GM18517 (cell line): ENCODE results near the gene SEC61A1.

Experiments
- ATAC-seq: cut with Tn5 transposase; IDR thresholded peaks from one replicate; pipeline ENCODE4 v1.9.1; 2021; ENCODE audit warnings: mild to moderate bottlenecking, moderate library complexity; ENCODE audit not compliant: unreplicated experiment

SEC61A1 gene

GRCh38 chr3:128051837-128052594 lies at the start of gene SEC61A1:
SEC61A1 (plus strand) TSS chr3:128052437; CDS start chr3:128052553, 116 bp downstream.
- peak; percentile 84 for ATAC-seq

- ATAC-seq, result no peak
Observed at GRCh38 chr3:128004661-128005060, 47.6 kb upstream of the SEC61A1 start.

- ATAC-seq, result no peak
Observed at GRCh38 chr3:128006061-128007032, 45.9 kb upstream of the SEC61A1 start.

GRCh38 chr3:128007033-128007424 lies 45.2 kb upstream of the SEC61A1 start:
- ATAC-seq, result no peak

GRCh38 chr3:128009952-128010846 lies 42.0 kb upstream of the SEC61A1 start:
- no peak for ATAC-seq

GRCh38 chr3:128011140-128011539 lies 41.1 kb upstream of the SEC61A1 start:
- ATAC-seq, result no peak

- no peak for ATAC-seq
Observed at GRCh38 chr3:128012050-128012449, 40.2 kb upstream of the SEC61A1 start.

- no peak for ATAC-seq
Observed at GRCh38 chr3:128014548-128014947, 37.7 kb upstream of the SEC61A1 start.

- ATAC-seq, result no peak
Observed at GRCh38 chr3:128016502-128016901, 35.7 kb upstream of the SEC61A1 start.

- ATAC-seq, result no peak
Observed at GRCh38 chr3:128021768-128022372, 30.4 kb upstream of the SEC61A1 start.

GRCh38 chr3:128033102-128033501 lies 19.1 kb upstream of the SEC61A1 start:
- no peak for ATAC-seq

- ATAC-seq, result no peak
Observed at GRCh38 chr3:128036119-128036518, 16.1 kb upstream of the SEC61A1 start.

GRCh38 chr3:128040041-128040440 lies 12.2 kb upstream of the SEC61A1 start:
- no peak for ATAC-seq

GRCh38 chr3:128040660-128041059 lies 11.6 kb upstream of the SEC61A1 start:
- no peak for ATAC-seq

- ATAC-seq, result no peak
Observed at GRCh38 chr3:128041344-128041743, 10.9 kb upstream of the SEC61A1 start.

GRCh38 chr3:128050597-128050996 lies 1.6 kb upstream of the SEC61A1 start:
- ATAC-seq, result no peak

- no peak for ATAC-seq
Observed at GRCh38 chr3:128051459-128051836, 789 bp upstream of the SEC61A1 start.

GRCh38 chr3:128052595-128053351 lies 536 bp downstream of the SEC61A1 start:
- no peak for ATAC-seq

GRCh38 chr3:128053614-128054013 lies 1.4 kb downstream of the SEC61A1 start:
- no peak for ATAC-seq

- no peak for ATAC-seq
Observed at GRCh38 chr3:128054367-128054766, 2.1 kb downstream of the SEC61A1 start.
